ENCODE data around the gene NPAS3. TPM values are rescaled to one million over a fixed set of nuclear protein-coding genes. Genes with fewer than 3 reads are reported as not detected.

Gene NPAS3
- total RNA-seq, 1 donor from 2014 or later, result 2.4 TPM

GRCh38 chr14:33675415-33676130 lies 736.9 kb downstream of the NPAS3 start:
- no peaks in the 10 kb centered on the region for H3K36me3 Mint-ChIP-seq (ENCODE audit: unreplicated experiment)

DNA sequence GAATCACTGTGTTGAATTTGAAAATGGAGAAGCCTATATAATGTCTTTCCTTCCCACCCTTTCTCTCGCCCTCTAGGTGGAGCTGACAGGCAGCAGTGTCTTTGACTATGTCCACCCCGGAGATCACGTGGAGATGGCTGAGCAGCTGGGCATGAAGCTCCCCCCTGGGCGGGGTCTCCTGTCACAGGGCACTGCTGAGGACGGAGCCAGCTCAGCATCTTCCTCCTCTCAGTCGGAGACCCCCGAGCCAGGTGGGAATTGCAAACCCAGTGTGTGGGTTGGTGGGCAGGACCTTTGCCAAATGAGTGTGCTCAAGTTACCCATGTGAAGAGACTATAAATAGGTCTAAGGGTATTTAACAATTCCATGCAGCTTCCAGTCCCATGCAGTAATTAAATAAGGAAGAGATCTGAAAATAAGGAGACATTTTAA lies 737.5 kb downstream of the NPAS3 start:
- Mint-ChIP-seq H3K4me1 (ENCODE audit: unreplicated experiment) (peaks cover 50% of the 10 kb centered on the region), H3K27me3 (ENCODE audit: unreplicated experiment) (no peaks in the 10 kb centered on the region), H3K36me3 (ENCODE audit: unreplicated experiment) (no peaks in the 10 kb centered on the region), H3K27ac (ENCODE audit: unreplicated experiment) (peak overlapping the region; percentile 82), H3K4me3 (ENCODE audit: unreplicated experiment) (peak overlapping the region; percentile 50), H3K9me3 (ENCODE audit: unreplicated experiment) (no peaks in the 10 kb centered on the region)
- TF ChIP-seq CTCF (IDR thresholded peaks at IDR 0.05), result peak; percentile 70
- DNase-seq (ENCODE audit: extremely low spot score, unreplicated experiment), result no peak

More at GRCh38 chr14:33675415-33676130, 736.9 kb downstream of the NPAS3 start:
- H3K9me3 Mint-ChIP-seq (ENCODE audit: unreplicated experiment), result no peaks in the 10 kb centered on the region
- peaks cover 46% of the 10 kb centered on the region for H3K4me1 Mint-ChIP-seq (ENCODE audit: unreplicated experiment)
- peak overlapping the region; percentile 50 for H3K4me3 Mint-ChIP-seq (ENCODE audit: unreplicated experiment)
- H3K27me3 Mint-ChIP-seq (ENCODE audit: unreplicated experiment), result no peaks in the 10 kb centered on the region
- TF ChIP-seq CTCF (IDR thresholded peaks at IDR 0.05), result no peak
- peak overlapping the region; percentile 82 for H3K27ac Mint-ChIP-seq (ENCODE audit: unreplicated experiment)
- no peak for DNase-seq (ENCODE audit: extremely low spot score, unreplicated experiment)

DNA sequence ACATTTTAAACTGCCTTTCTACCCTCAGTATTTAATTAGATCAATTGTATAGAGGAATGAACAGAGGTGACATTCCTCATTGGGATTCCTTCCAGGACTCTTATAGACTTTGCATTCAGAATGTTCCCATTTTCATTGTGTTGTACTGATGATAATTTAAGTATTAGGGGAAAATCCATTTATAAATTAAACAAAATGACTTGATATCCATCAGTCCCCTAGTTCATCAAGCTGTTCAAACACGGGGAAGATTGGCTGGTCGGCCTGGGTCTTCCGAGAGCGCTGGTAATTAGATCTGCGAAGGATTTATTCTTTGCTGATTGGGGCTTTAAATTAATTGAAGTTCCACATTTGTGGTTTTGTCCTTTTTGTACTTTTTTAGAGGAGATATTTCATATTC lies 738.2 kb downstream of the NPAS3 start:
- no peaks in the 10 kb centered on the region for H3K27me3 Mint-ChIP-seq (ENCODE audit: unreplicated experiment)

GRCh38 chr14:33678005-33678404 lies 739.3 kb downstream of the NPAS3 start:
- Mint-ChIP-seq H3K4me1 (ENCODE audit: unreplicated experiment) (peaks cover 58% of the 10 kb centered on the region), H3K9me3 (ENCODE audit: unreplicated experiment) (no peaks in the 10 kb centered on the region), H3K36me3 (ENCODE audit: unreplicated experiment) (no peaks in the 10 kb centered on the region), H3K27me3 (ENCODE audit: unreplicated experiment) (no peaks in the 10 kb centered on the region), H3K27ac (ENCODE audit: unreplicated experiment) (no peak overlapping the region), H3K4me3 (ENCODE audit: unreplicated experiment) (no peak overlapping the region)
- no peak for TF ChIP-seq CTCF (IDR thresholded peaks at IDR 0.05)
- DNase-seq (ENCODE audit: extremely low spot score, unreplicated experiment), result no peak

More for the DNA sequence above, 738.2 kb downstream of the NPAS3 start:
- no peak for TF ChIP-seq CTCF (IDR thresholded peaks at IDR 0.05)
- H3K36me3 Mint-ChIP-seq (ENCODE audit: unreplicated experiment), result no peaks in the 10 kb centered on the region
- H3K27ac Mint-ChIP-seq (ENCODE audit: unreplicated experiment), result no peak overlapping the region
- no peaks in the 10 kb centered on the region for H3K9me3 Mint-ChIP-seq (ENCODE audit: unreplicated experiment)
- H3K4me1 Mint-ChIP-seq (ENCODE audit: unreplicated experiment), result peaks cover 50% of the 10 kb centered on the region
- no peak for DNase-seq (ENCODE audit: extremely low spot score, unreplicated experiment)
- H3K4me3 Mint-ChIP-seq (ENCODE audit: unreplicated experiment), result no peak overlapping the region

DNA sequence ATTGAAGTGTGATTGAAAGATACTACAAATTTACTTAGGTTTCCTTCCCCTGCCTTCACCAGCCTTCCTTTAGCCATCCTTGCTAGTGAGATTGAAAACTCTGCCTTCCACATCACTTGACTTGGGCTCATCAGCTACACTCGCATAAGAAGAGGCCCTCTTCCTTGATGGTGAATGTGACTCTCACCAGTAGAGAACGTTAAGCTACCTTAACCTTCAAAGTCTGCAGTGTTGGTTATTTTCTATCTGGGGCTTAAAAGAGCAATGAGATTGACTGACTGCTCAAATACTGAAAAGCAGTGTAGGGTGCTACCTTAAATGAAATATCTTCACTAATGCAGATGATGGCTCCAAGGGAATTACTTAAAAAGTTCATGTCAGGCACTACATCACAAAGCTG lies 740.3 kb downstream of the NPAS3 start:
- no peak for TF ChIP-seq CTCF (IDR thresholded peaks at IDR 0.05)
- Mint-ChIP-seq H3K27me3 (ENCODE audit: unreplicated experiment) (no peaks in the 10 kb centered on the region), H3K9me3 (ENCODE audit: unreplicated experiment) (no peaks in the 10 kb centered on the region), H3K36me3 (ENCODE audit: unreplicated experiment) (no peaks in the 10 kb centered on the region), H3K4me3 (ENCODE audit: unreplicated experiment) (no peak overlapping the region), H3K4me1 (ENCODE audit: unreplicated experiment) (peaks cover 63% of the 10 kb centered on the region), H3K27ac (ENCODE audit: unreplicated experiment) (no peak overlapping the region)
- no peak for DNase-seq (ENCODE audit: extremely low spot score, unreplicated experiment)
